Measurements from ENCODE around the gene KCNJ1. TPM values are rescaled to one million over a fixed set of nuclear protein-coding genes. Genes with fewer than 3 reads are reported as not detected.

Gene KCNJ1
- total RNA-seq, 1 donor from 2014 or later, result not detected

- H3K36me3 Mint-ChIP-seq, result no peaks in the 10 kb centered on the region
- DNase-seq (ENCODE audit: low spot score in 2 of 2, unreplicated experiment in 2 of 2), result no peak
- H3K27me3 Mint-ChIP-seq (ENCODE audit: low read depth), result peaks cover 4% of the 10 kb centered on the region
- peaks cover 4% of the 10 kb centered on the region for H3K4me1 Mint-ChIP-seq
- TF ChIP-seq, protein P1, sequence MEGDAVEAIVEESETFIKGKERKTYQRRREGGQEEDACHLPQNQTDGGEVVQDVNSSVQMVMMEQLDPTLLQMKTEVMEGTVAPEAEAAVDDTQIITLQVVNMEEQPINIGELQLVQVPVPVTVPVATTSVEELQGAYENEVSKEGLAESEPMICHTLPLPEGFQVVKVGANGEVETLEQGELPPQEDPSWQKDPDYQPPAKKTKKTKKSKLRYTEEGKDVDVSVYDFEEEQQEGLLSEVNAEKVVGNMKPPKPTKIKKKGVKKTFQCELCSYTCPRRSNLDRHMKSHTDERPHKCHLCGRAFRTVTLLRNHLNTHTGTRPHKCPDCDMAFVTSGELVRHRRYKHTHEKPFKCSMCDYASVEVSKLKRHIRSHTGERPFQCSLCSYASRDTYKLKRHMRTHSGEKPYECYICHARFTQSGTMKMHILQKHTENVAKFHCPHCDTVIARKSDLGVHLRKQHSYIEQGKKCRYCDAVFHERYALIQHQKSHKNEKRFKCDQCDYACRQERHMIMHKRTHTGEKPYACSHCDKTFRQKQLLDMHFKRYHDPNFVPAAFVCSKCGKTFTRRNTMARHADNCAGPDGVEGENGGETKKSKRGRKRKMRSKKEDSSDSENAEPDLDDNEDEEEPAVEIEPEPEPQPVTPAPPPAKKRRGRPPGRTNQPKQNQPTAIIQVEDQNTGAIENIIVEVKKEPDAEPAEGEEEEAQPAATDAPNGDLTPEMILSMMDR (IDR thresholded peaks at IDR 0.05; ENCODE audit: unreplicated experiment), result no peak
- no peak overlapping the region for H3K4me3 Mint-ChIP-seq
- H3K27ac Mint-ChIP-seq, result no peak overlapping the region
- no peaks in the 10 kb centered on the region for H3K9me3 Mint-ChIP-seq
Measured at GRCh38 chr11:128822130-128822529, 45.0 kb downstream of the KCNJ1 start.

DNA sequence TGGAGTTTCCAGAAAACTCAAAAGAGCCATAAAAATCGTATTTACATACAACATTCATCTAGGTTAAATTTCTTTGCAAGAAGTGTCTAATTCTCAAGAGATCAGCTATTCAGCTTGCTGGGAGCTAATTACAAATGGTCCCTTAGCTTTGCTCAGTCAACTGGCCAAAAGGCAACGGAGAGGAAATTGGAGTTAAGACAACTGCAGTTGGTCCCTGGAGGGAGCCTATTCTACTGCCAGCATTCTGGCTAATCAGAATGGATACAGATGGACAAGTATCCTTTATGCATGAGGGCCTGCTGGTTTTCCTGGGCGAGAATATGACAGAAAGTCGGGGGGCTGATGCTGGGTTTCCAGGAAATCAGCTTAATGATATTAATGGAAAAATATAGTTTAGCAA, 45.5 kb downstream of the KCNJ1 start:
- Mint-ChIP-seq H3K9me3 (no peaks in the 10 kb centered on the region), H3K27ac (no peak overlapping the region), H3K27me3 (ENCODE audit: low read depth) (peaks cover 4% of the 10 kb centered on the region), H3K36me3 (no peaks in the 10 kb centered on the region), H3K4me3 (no peak overlapping the region), H3K4me1 (peaks cover 4% of the 10 kb centered on the region)
- TF ChIP-seq, protein P1 (IDR thresholded peaks at IDR 0.05; ENCODE audit: unreplicated experiment), result no peak
- no peak for DNase-seq (ENCODE audit: low spot score in 2 of 2, unreplicated experiment in 2 of 2)

- H3K27me3 Mint-ChIP-seq (ENCODE audit: low read depth), result peaks cover 4% of the 10 kb centered on the region
Measured at GRCh38 chr11:128819198-128819597, 47.9 kb downstream of the KCNJ1 start.

DNA sequence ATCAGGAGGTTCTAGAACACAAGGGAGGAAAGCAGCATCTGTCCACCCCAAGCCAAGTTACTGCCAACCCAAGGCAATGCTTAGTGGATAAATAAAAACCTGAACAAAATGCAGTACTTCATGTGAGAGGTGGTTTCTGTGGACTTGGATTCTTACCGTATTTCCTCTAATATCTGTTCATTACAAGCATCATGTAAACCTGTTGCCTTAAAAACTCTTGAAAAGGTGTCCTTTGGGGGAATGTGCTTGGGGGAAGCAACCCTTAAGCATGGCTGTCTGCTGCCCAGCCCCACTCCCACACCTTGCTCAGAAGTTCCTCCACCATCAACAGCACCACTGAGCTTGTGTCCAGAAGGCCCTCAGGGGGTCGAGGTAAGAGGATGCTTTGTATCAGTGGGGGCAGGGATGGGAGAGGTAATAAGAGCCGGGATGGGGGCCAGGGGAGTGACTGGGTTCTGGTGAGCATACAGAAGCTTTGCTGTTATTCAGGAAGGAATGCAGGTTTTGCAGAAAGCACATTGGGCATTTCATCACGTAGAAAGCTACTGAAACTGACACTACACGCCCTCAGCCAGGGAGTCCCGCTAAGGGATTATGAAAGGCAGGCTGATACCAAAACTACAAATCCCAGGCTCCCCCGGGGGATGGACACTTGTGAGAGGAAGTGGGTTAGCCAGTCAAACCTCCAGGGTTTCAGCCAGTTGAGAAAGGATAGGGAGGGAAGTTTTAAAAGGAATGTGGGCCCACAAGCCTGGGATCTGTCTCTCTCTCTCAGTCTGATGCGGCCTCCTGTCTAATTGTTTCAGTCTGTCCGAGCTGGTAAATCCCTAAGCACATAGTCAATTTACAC, 52.0 kb downstream of the KCNJ1 start:
- H3K27me3 Mint-ChIP-seq (ENCODE audit: low read depth), result peaks cover 4% of the 10 kb centered on the region
- H3K27ac Mint-ChIP-seq, result peak overlapping the region; percentile 94
- H3K4me1 Mint-ChIP-seq, result peaks cover 18% of the 10 kb centered on the region
- TF ChIP-seq, protein P1 (IDR thresholded peaks at IDR 0.05; ENCODE audit: unreplicated experiment), result no peak
- DNase-seq (ENCODE audit: low spot score in 2 of 2, unreplicated experiment in 2 of 2), result peak in 1 of 2 experiments; percentile 74
- H3K4me3 Mint-ChIP-seq, result peak overlapping the region; percentile 30
- no peaks in the 10 kb centered on the region for H3K9me3 Mint-ChIP-seq
- no peaks in the 10 kb centered on the region for H3K36me3 Mint-ChIP-seq

More at GRCh38 chr11:128819198-128819597, 47.9 kb downstream of the KCNJ1 start:
- TF ChIP-seq, protein P1 (IDR thresholded peaks at IDR 0.05; ENCODE audit: unreplicated experiment), result no peak
- Mint-ChIP-seq H3K9me3 (no peaks in the 10 kb centered on the region), H3K4me1 (peaks cover 22% of the 10 kb centered on the region), H3K27ac (no peak overlapping the region), H3K4me3 (no peak overlapping the region), H3K36me3 (no peaks in the 10 kb centered on the region)
- DNase-seq (ENCODE audit: low spot score in 2 of 2, unreplicated experiment in 2 of 2), result no peak

- H3K9me3 Mint-ChIP-seq, result no peaks in the 10 kb centered on the region
- no peak overlapping the region for H3K4me3 Mint-ChIP-seq
- H3K27ac Mint-ChIP-seq, result no peak overlapping the region
- DNase-seq (ENCODE audit: low spot score in 2 of 2, unreplicated experiment in 2 of 2), result no peak
- no peaks in the 10 kb centered on the region for H3K27me3 Mint-ChIP-seq (ENCODE audit: low read depth)
- H3K36me3 Mint-ChIP-seq, result no peaks in the 10 kb centered on the region
- H3K4me1 Mint-ChIP-seq, result peaks cover 19% of the 10 kb centered on the region
- TF ChIP-seq, protein P1 (IDR thresholded peaks at IDR 0.05; ENCODE audit: unreplicated experiment), result no peak
Measured at GRCh38 chr11:128813729-128814128, 53.4 kb downstream of the KCNJ1 start.
